HG03135 (cell line): ENCODE results near the gene LRRC51.
A peak's percentile ranks its signal among the peaks of the same experiment; 100 is the strongest.

ENCODE experiments used
- ATAC-seq: cut with Tn5 transposase; IDR thresholded peaks from one replicate; pipeline ENCODE4 v1.9.1; 2021; ENCODE audit warnings: mild to moderate bottlenecking, moderate library complexity; ENCODE audit not compliant: unreplicated experiment

LRRC51 gene

DNA sequence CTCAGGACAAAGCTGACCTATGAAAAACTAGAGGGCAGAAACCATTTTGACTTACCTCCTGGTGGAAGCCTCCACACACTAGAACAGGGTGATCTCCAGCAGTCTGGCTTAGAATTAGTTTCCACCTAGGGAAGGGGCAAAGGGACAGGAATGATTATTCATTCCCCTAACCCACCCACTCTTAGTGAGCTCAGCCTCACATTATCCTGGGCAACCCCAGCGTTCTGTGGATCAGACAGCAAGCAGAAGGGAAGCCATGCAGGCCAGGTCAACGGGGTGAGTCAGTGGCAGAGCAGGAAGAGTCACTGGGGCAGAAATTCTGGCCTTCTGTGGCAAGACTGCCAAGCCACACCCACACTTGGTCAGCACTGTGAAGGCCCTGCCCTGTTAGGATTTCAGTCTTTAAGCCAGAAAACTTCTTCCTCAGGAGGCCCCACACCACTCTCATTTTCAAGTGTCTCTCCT lies 10.8 kb upstream of the LRRC51 start:
- no peak for ATAC-seq

DNA sequence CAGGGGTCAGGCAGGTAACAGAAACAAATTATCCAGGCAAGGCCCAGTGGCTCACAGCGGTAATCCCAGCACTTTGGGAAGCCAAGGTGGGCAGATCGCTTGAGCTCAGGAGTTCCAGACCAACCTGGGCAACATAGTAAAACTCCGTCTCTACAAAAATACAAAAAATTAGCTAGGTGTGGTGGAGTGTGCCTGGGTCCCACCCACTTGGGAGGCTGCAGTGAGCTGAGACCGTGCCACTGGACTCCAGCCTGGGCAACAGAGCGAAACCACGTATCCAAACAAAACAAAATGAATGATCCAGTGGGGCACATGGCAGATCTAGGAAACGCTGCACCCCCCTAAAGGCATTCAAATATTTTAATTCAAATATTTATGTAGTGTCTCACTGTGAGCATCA lies 10.2 kb upstream of the LRRC51 start:
- ATAC-seq: no peak

DNA sequence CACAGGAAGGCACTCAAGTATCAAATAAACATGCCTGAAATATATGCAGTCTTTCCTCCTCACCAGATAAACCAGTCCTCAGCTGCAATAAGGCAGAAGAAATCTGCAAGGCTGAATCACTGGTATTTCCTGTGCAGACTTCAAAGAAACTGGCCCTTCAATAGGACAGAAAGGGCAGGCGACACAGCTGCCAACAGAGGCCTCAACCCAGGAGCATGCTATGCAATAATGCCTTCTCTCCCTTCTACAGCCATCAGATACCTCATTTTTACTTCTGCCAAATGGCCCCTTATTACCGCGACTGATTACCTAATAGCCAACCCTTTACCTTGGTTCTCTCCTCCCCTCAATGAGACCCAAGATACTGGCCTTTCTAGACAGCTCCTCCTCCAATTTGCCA lies 8.3 kb upstream of the LRRC51 start:
- ATAC-seq: no peak

DNA sequence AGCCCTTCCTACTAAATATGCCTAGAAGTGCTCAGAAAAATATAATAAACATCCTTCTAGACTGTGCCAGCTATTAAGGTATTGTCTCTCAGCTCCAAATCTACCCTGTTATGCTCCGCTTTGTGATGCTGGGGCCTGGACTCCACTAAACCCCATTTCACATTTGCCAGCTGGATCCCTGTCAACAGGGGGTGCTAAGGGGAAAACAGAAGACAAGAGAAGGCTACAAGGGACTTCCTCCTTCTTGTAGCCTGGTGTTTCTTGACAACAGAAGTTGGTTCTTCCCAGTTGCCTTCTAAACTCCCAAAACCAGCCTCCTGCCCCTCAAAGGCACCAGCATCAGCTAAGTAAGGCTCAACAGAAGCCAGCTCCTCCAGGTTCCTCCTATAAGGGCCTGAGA lies 5.5 kb upstream of the LRRC51 start:
- ATAC-seq: no peak

DNA sequence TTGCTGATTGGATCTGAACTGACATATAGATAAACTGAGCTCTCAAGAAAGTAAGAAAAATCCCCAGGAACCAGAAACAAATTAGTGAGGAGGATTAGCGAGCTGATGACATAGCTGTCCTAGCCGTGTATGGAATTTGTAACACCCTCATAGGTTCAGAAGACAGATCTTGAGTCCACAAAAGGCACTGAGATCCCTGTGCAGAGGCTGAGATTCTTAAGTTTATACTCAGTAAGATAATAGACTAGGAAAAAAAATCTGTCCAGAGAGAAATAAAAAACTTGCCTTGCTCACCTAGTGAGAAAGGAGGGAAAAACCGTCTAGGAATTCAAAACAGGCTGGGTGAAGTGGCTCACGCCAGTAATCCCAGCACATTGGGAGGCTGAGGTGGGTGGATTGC lies 4.9 kb upstream of the LRRC51 start:
- ATAC-seq: no peak

DNA sequence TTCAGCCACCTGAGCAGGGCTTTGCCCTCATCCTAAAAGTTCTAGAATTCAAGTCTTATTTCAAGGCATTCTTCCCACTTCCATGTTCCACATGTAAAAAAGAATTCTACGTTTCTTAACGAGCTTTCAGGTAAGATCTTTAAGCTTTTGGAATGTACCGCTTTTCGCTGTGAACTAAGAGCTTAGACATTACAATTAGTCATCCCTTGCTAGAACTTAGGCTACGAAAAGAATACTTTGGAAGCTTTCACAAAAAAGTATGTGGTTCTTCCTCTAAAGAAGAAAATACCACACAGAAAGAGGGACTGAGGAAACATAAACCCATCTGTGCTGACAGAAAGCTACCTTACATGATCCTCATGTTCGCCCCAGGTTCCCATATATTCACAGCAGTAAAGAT lies 2.2 kb upstream of the LRRC51 start:
- ATAC-seq: no peak

DNA sequence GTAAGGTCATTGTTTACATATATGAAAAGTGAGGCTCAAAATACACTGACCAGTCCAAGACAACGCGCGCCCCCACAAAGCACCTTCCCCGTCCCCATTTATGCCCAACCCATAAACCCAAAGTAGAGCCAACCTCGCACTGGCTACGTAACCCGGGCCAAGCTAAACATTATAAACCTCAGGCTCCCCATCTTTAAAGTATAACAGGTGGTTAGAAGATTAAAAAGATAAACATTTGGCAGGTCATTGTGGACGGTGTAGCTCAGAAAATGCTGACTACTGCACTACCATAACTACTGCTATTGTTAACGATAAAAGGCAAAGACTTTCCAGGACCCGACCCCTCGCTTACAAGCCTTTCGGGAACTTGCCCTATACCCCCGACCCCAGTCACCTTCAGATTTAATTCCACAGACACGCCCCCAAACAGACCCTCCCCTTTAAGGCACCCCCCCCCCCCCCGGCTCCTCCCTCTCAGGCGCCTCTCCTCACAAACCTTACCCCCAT lies 778 bp upstream of the LRRC51 start:
- no peak for ATAC-seq

DNA sequence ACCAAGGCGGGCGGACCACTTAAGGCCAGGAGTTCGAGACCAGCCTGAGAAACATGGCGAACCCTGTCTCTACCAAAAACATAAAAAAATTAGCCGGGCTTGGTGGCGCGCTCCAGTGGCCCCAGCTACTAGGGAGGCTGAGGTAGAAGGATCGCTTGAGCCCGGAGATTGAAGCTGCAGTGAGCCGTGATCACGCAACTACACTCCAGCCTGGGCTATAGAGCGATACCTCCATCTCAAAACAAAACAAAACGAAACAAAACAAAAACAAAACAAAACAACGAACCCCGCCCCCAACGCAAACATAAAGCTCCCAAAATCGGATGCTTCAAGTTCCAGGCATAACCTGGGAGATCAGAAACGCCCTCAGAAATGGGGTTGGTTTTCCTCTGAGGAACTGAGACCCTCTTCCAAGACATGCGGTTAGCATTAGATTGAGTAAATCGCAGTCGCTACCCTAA lies 564 bp downstream of the LRRC51 start:
- no peak for ATAC-seq

DNA sequence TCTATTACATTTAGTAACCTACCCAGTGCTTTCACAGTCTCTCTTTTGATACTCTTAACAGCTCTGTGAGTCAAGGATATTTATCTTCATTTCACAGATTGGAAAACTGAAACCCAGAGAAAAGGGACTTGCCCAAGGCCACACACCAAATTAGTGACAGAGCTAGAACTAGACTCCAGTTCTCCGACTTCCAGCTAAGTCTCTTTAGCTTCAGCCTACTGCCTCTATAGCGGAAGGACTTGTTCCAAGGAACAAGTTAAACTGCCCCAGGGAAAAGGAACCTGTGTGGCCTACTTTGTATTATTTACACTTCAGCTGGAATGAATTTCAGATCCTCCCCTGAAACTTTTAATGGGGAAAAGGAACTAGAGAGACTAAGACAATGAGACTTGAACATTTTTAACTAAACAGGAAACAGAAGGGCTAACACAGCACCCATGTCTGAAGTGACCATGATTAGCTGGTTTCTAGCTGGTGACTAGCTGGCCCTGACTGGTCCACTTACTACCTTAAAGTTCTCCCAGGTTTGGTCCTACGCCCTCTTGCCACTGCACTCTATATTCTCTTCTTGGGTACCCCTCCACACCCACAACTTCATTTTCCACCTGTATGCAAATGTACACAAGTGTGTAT lies 1.3 kb downstream of the LRRC51 start:
- no peak for ATAC-seq

DNA sequence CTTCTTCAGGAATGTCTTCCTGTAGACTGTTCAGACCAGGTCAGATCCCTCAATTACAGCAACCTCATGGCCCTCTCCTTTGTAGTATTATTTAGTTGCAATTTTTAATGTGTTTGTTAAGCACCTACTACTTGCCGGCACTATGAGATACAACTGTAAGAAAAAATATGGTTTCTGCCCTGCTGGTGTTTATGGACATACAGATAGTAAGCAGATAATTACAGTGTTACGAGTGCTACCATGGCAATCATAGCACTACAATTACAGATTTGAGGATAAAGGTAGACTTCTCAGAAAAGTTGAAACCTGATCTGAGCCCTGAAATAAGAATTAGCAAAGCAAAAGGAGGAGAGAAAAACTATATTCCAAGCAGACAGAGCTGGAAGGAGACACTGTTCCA lies 2.8 kb downstream of the LRRC51 start:
- ATAC-seq: no peak

DNA sequence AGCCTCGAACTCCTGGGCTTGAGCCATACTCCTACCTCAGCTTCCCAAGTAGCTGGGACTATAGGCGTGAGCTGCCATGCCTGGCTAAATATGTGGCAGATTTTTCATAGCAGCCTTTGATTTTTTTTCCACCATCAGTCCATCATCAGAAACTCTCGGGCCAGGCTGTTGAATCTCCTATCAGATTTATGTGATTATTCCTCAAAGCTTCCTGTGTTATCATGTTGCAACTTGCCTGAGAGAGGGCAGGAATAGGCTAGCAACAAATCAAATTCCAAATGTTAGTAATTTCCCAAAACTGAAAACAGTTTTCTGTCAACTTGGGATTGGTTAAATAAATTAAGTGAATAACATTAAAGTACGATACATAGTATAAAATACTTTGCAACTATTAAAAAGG lies 3.4 kb downstream of the LRRC51 start:
- no peak for ATAC-seq

DNA sequence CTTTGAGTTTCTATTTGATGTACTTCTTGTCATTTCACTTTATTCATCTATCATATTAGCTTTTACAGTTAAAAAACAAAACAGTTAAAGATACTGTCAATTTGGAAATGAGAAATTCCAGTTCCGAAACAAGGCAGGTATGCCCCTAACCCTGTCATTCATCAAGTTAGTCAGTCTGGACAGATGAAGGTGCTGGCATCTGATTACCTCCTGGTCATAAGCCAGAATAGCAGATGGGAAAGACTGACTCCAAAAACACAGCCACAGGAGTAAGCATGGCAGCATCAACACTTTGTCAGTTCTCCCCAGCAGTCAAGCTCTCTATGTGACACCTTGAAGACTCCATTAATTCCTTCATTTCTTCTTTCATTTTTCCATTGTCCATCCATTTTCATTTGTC lies 4.3 kb downstream of the LRRC51 start:
- ATAC-seq: no peak

DNA sequence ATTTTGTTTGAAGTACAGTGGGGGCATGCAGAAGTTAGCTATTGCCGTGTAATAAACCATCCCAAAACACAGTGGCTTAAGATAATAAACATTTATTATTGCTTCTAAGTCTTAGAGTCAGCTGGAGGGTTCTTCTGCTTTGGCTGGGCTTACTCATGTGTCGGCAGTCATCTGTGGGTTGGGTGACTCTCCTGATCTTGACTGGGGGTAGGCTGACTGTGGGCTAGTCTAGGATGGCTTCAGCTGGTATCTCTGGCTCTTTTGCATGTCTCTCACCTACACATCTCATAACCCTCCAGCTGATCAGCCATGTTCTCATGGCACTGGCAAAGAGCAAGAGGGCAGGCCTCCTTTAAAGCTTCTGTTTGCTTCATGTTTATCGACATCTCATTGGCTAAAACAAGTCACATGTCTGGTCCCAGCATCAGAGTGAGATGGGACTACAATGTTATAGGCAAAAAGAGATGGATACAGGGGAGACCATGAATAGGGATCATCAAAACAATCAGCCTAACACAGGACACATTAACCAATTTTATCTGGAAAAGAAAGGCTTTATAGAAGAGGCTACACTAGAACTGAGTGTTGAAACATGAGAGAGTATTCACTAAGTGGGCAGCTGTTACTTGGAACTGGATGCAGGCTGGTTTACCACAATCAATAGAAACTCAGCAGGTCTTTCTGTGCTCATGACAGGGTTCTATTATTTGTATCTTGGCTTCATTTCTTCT lies 5.1 kb downstream of the LRRC51 start:
- no peak for ATAC-seq

DNA sequence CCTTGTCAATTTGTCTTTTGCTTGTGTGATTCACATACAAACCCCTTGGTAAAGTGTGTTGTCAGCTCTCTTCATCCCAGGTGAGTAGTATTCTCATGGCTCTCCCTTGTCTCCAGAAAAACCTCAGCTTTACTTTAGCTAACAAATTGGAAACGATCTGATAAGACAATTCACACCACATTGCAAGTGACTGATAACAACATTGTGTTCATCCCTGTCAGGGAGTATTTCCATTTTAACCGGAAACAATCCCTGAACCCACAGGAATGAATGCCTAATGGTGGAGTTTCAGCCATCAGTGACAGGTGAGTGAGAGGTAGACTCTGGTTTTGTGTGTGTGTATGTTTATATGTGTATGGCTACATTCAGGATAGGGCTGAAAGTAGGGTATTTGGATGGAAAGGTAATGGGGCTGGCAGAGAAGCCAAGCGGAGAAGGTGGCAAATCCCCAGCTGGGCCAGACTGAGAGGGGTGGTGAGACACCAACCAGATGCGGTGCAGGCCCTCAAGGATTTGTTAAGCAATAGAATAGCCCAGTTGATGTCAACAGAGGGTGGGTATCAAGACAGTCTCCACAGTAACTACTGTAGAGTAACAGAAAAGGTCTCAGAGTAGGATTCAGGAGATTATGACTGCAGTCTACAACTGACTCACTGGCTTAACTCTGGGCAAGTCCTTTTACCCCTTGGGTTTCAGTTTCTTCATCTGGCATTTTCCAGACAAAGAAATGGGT lies 7.6 kb downstream of the LRRC51 start:
- no peak for ATAC-seq

DNA sequence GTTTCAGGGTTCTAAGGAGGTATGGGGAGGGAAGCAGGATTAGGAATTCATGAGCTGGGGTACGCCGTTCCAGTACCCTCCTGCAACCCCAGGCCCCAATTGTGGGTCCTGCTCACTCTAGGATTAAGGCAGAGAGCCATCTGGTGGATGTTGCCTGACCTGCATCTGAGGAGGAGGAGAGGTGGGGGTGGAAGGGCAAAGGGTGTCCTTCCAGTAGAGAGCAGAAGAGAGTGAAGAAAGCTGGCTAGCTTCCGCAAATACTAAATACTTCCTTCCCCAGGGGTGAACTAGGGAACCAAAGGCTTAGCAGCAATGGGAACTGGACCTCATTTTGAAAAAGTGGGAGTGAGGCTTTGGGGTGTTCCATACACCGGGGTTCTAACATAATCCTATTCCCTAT lies 10.6 kb downstream of the LRRC51 start:
- ATAC-seq: no peak

DNA sequence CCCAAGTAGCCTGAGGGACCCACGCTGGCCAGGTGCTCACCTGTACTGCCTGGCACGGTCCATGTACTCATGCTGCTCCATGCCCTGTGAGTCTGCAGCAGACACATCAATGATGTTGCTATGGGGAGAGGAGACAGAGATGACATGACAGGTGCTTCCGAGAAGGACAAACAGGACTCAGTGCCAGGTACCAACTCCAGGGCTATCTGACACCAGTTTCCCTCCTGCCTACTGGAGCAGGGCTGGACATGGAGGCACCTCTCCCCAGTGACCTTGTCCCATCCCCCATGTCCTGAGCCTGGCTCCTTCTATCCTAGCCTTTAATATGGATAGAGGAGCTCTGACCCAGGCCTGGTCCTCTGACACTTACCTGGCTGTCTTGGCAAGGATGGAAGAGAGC lies 18.1 kb downstream of the LRRC51 start:
- no peak for ATAC-seq

DNA sequence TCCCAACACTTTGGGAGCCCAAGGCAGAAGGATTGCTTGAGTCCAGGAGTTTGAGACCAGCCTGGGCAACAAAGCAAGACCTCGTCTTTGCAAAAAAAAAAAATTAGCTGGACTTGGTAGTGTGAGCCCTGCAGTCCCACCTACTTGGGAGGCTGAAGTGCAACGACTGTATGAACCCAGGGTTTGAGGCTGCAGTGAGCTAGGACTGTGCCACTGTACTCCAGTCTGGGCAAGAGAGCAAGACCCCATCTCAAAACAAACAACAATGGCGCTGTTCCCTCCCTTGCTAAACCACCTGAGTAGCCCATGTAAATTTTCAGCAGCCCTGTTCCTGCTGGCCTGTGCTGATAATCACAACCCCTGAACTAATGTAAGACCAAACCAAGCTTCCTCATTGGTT lies 19.4 kb downstream of the LRRC51 start:
- no peak for ATAC-seq

DNA sequence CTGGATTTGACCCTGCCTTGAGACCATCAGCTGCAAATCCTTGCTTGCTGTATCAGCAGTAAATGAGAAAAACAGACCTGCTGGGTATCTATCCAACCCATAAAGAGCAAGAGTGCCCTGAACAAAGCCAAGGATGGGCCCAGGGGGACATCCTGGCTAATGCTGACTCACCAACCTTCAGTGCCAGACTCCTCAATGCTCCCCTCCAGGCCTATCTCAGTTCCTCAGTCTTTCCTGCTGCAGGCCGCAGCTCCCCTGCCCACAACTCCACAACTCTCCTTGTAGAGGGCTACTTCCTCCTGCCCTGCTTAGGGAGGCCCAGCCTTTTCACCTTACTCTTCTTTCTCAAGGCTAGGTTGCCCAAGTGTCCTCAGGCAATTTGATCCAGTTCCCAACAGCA lies 19.8 kb downstream of the LRRC51 start:
- no peak for ATAC-seq

DNA sequence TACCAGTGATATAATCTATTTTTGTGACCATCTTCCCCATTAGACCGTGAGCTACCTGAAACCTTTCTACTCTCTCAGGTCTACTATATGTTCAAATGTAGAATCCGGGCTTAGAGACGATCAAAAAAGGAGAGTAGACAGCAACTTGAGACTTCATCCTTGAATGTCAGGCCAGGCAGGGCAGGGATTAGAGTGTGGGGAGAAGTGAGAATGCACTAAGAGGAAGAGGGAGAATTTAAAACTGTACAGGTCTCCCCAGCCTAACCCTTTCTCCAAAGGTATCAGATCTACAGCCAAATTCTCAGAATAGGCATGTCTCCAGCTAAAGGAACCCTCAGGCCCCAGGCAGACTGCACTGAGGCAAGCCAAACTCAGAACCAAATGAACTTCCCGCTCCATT lies 21.5 kb downstream of the LRRC51 start:
- no peak for ATAC-seq

DNA sequence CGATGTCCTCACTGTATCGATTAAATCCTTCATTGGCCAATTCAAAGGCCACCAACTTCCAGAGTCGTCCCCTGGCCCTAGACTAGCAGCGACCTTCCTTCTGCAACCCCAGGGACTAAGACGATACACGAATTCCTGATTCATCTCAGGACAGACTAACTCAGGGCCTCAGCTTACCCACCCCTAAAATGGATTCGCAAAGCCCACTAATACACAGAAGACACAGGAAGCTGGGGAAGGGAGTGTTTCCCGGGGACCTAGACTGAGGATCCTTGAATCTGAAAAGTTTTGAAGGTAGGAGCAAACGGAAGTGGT lies 21.9 kb downstream of the LRRC51 start:
- peak; percentile 5 for ATAC-seq

DNA sequence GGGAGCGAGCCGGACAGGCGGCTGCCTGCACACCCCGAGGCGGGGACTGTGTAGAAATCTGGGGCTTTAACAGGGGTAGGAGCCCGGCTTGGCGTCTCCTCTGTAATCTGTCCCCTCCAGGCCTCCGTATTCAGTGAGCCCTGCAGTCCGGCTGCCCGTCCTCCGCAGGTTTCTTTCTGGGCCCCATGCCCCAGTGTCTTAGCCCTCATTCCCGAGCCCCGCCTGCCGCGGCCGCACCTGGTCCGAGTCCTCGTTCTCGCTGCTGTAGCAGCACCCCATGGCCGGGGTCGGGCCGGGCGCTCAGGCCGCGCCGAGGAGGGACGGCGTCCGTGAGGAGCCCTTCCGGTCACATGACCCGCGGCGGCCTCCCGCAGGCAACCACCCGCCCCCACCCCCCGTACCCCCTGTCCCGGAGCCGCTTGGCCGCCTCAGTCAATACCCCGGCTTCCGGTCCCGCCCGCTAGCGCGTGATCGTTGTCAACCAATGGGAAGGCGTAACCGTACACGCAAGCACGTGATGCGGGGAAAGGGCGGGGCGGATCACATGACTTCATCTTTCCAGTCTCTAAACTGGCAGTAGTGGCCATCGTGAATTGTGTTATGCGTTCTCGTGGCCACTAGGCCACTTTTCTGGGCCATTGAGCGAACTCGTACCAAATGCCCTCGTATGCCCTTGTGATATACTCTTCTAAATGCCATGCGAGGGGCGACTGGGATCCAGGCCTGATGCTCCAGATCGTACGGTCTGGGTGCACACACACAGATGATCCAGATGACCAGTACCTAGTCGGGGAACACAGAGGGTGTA lies 22.5 kb downstream of the LRRC51 start, which contains the start of gene LAMTOR1:
Gene LAMTOR1, minus strand, starts transcription at position 352 of the 808 bp plus-strand sequence. Its CDS starts 73 bp downstream, at position 279.
- ATAC-seq: peak; percentile 83
